Fibroblast of lung (primary cell): ENCODE measurements around the gene FAM209B. TPM values are rescaled to one million over a fixed set of nuclear protein-coding genes. Genes with fewer than 3 reads are reported as not detected.
"Not testable (repeated sequence)": the region's sequence is repeated elsewhere in the genome, so short reads cannot be mapped to it uniquely, and the experiment has no call there.

ENCODE experiments used
- DNase-seq, 2 donors: peaks; one replicate each; pipeline versions ENCODE4 v3.0.0 to v3.0.0-alpha.2; 2010; ENCODE audit warnings: low read depth in 2 of 2
- H2AFZ ChIP-seq: 2 replicates; pipeline ENCODE4 v1.5.1; 2012; ENCODE audit warnings: low read length, control low read depth, inconsistent platforms
- H3K27ac ChIP-seq: 2 replicates; pipeline ENCODE4 v1.5.1; 2011; ENCODE audit warnings: low read length, control low read depth; ENCODE audit not compliant: insufficient read depth
- H3K27me3 ChIP-seq: 2 replicates; pipeline ENCODE4 v1.5.1; 2011; ENCODE audit warnings: mild to moderate bottlenecking, low read length; ENCODE audit not compliant: control insufficient read depth, insufficient read depth
- H3K36me3 ChIP-seq: 2 replicates; pipeline ENCODE4 v1.5.1; 2011; ENCODE audit warnings: low read length; ENCODE audit not compliant: control insufficient read depth, insufficient read depth
- H3K4me1 ChIP-seq: 2 replicates; pipeline ENCODE4 v1.5.1; 2011; ENCODE audit warnings: low read length; ENCODE audit not compliant: control insufficient read depth, insufficient read depth; ENCODE audit errors: extremely low read depth
- H3K4me2 ChIP-seq: 2 replicates; pipeline ENCODE4 v1.5.1; 2011; ENCODE audit warnings: low read length, control low read depth; ENCODE audit not compliant: insufficient read depth; ENCODE audit errors: extremely low read depth
- H3K4me3 ChIP-seq, 4 experiments: fragments of 200-600 bp in 1 of 4; sonication (generic) in 1 of 4; replicated peaks in 1 of 4; 2 replicates each; pipeline ENCODE4 v1.5.1; 2011 to 2016; ENCODE audit warnings: low read length in 4 of 4, low read depth in 3 of 4, mild to moderate bottlenecking in 3 of 4, control low read depth in 2 of 4, inconsistent platforms in 1 of 4, mixed read lengths in 1 of 4; ENCODE audit not compliant: insufficient read depth in 1 of 4; ENCODE audit errors: control extremely low read depth in 1 of 4
- H3K79me2 ChIP-seq: 2 replicates; pipeline ENCODE4 v1.5.1; 2012; ENCODE audit warnings: mild to moderate bottlenecking, low read length, inconsistent platforms; ENCODE audit not compliant: control insufficient read depth, insufficient read depth
- H3K9ac ChIP-seq: 2 replicates; pipeline ENCODE4 v1.5.1; 2011; ENCODE audit warnings: mild to moderate bottlenecking, low read length, control low read depth; ENCODE audit not compliant: insufficient read depth
- H3K9me3 ChIP-seq: 2 replicates; pipeline ENCODE4 v1.5.1; 2012; ENCODE audit warnings: low read depth, low read length; ENCODE audit not compliant: control insufficient read depth, insufficient read depth
- H4K20me1 ChIP-seq: 2 replicates; pipeline ENCODE4 v1.5.1; 2011; ENCODE audit warnings: low read length; ENCODE audit not compliant: control insufficient read depth, insufficient read depth; ENCODE audit errors: extremely low read depth
- EZH2 ChIP-seq: IDR thresholded peaks from 2 replicates; pipeline ENCODE4 v1.5.1; 2012; ENCODE audit warnings: low read length, control low read depth, mild to moderate bottlenecking; ENCODE audit errors: missing control alignments
- polyA plus RNA-seq, 2 donors: library from polyadenylated mRNA; depleted of rRNA in 1 of 2; stranded (reverse) in 1 of 2; unstranded in 1 of 2; fragments of >200 nt; gene quantifications; 2 replicates each; pipeline ENCODE4 v1.2.1, GENCODE V29; 2011 to 2012; ENCODE audit warnings: missing spikeins in 1 of 2
- total RNA-seq: library from RNA; depleted of rRNA; stranded (reverse); fragments of >200 nt; gene quantifications from 2 replicates; pipeline ENCODE4 v1.2.1, GENCODE V29; 2014
- TF ChIP-seq, protein P1 (sequence below), 2 donors: IDR thresholded peaks in 1 of 2; conservative IDR thresholded peaks in 1 of 2; 1 replicate in 1 of 2; 2 replicates in 1 of 2; pipeline ENCODE4 v1.5.1; 2011 to 2012; ENCODE audit warnings: low read length in 2 of 2, control low read depth in 1 of 2, inconsistent platforms in 1 of 2, low read depth in 1 of 2, mild to moderate bottlenecking in 1 of 2

FAM209B gene
- total and polyA plus RNA-seq, 2 donors (not counting 1 experiment from before 2014, with no cell fraction given) = 0.18 TPM; not detected in 1

DNA sequence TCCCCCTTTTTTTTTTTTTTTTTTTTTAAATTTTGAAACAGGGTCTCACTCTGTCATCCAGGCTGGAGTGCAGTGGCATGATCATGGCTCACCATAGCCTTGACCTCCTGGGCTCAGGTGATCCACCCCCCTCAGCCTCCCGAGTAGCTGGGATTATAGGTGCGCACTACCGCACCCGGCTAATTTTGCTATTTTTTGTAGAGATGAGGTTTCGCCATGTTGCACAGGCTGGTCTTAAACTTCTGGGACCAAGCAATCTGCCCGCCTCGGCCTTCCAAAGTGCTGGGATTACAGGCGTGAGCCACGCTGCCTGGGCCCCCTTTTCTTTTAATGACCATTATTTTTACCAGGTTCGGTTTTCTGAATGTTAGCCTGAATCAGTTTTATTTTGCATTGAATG, 13.5 kb upstream of the FAM209B start:
- no peak overlapping the region for H3K9ac ChIP-seq
- H2AFZ ChIP-seq = no peak overlapping the region
- no peaks in the 10 kb centered on the region for H4K20me1 ChIP-seq
- no peaks in the 10 kb centered on the region for H3K79me2 ChIP-seq
- H3K4me2 ChIP-seq = no peak overlapping the region
- H3K36me3 ChIP-seq = peaks cover 2% of the 10 kb centered on the region
- H3K27ac ChIP-seq = no peak overlapping the region
- no peaks in the 10 kb centered on the region for H3K4me1 ChIP-seq
- no peaks in the 10 kb centered on the region for H3K9me3 ChIP-seq
- no peaks in the 10 kb centered on the region for H3K27me3 ChIP-seq
- TF ChIP-seq, protein P1, sequence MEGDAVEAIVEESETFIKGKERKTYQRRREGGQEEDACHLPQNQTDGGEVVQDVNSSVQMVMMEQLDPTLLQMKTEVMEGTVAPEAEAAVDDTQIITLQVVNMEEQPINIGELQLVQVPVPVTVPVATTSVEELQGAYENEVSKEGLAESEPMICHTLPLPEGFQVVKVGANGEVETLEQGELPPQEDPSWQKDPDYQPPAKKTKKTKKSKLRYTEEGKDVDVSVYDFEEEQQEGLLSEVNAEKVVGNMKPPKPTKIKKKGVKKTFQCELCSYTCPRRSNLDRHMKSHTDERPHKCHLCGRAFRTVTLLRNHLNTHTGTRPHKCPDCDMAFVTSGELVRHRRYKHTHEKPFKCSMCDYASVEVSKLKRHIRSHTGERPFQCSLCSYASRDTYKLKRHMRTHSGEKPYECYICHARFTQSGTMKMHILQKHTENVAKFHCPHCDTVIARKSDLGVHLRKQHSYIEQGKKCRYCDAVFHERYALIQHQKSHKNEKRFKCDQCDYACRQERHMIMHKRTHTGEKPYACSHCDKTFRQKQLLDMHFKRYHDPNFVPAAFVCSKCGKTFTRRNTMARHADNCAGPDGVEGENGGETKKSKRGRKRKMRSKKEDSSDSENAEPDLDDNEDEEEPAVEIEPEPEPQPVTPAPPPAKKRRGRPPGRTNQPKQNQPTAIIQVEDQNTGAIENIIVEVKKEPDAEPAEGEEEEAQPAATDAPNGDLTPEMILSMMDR (conservative IDR thresholded peaks at IDR 0.05 in 1 of 2, IDR thresholded peaks at IDR 0.05 in 1 of 2; ENCODE audit: low read depth in 1 of 2, low read length in 2 of 2) = no peak
- no peak for TF ChIP-seq EZH2
- DNase-seq = no peak
- H3K4me3 ChIP-seq = no peak overlapping the region

DNA sequence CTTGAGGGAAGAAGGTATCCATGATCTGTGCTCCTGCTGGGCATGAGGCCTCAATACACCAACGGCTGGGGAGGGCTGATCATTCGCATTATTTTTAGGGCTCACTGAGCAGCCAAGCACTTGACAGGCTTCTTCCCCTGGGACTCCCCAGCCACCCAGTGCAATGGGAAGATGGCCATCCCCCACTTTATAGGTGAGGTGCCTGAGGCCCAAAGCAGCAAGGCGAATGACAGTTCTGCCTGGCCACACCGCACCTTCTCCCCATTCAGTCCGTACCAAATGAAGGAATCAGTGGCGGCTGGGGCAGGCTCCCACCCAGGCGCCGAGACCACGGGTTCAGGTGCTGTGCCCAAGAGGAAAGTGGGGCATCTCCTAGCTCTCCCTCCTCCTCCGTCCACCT, 12.9 kb upstream of the FAM209B start:
- no peak for DNase-seq

DNA sequence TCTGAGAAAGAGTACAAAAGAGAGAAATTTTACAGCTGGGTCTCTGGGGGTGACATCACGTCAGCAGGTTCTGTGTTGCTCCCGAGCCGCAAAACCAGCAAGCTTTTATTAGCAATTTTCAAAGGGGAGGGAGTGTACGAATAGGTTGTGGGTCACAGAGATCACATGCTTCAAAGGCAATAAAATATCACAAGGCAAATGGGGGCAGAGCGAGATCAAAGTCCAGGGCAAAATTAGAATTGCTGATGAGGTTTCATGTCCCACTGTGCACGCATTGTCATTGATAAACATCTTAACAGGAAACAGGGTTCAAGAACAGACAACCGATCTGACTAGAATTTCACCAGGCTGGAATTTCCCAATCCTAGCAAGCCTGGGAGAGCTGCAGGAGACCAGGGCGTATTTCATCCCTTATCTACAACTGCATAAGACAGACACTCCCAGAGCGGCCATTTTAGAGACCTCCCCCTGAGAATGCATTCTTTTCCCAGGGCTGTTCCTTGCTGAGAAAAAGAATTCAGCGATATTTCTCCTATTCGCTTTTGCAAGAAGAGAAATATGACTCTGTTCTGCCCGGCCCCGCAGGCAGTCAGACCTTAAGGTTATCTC, 12.2 kb upstream of the FAM209B start:
- DNase-seq, H3K36me3 ChIP-seq, H3K9me3 ChIP-seq, H3K27me3 ChIP-seq, H2AFZ ChIP-seq, H3K79me2 ChIP-seq, H3K27ac ChIP-seq, H3K4me2 ChIP-seq, H4K20me1 ChIP-seq, H3K9ac ChIP-seq, H3K4me1 ChIP-seq, H3K4me3 ChIP-seq: not testable (repeated sequence)

More for the DNA sequence above, 12.9 kb upstream of the FAM209B start:
- H4K20me1 ChIP-seq = no peaks in the 10 kb centered on the region
- no peak overlapping the region for H3K27ac ChIP-seq
- H3K4me3 ChIP-seq = no peak overlapping the region
- H3K79me2 ChIP-seq = no peaks in the 10 kb centered on the region
- TF ChIP-seq EZH2 = no peak
- TF ChIP-seq, protein P1 (conservative IDR thresholded peaks at IDR 0.05 in 1 of 2, IDR thresholded peaks at IDR 0.05 in 1 of 2; ENCODE audit: low read depth in 1 of 2, low read length in 2 of 2) = no peak
- H3K27me3 ChIP-seq = no peaks in the 10 kb centered on the region
- H3K4me1 ChIP-seq = no peaks in the 10 kb centered on the region
- no peak overlapping the region for H3K9ac ChIP-seq
- H2AFZ ChIP-seq = no peak overlapping the region
- H3K9me3 ChIP-seq = no peaks in the 10 kb centered on the region
- H3K4me2 ChIP-seq = no peak overlapping the region
- H3K36me3 ChIP-seq = peaks cover 2% of the 10 kb centered on the region
